NOMO-1 treated with dmso at 0.1 percent for 144 hours (cell line): Measurements from ENCODE around the gene OTC.

Experiments used
- DNase-seq: peaks from one replicate; lab custom pipeline; 2025; ENCODE audit not compliant: unreplicated experiment; lab: John Stamatoyannopoulos, UW

The OTC gene

GRCh38 chrX:38357747-38358673 lies 5.6 kb downstream of the OTC start:
- DNase-seq: no peak

- DNase-seq: no peak
These were observed 10.6 kb downstream of the OTC start for GRCh38 chrX:38363046-38363445.

GRCh38 chrX:38365954-38366353 lies 13.6 kb downstream of the OTC start:
- peak; percentile 74 for DNase-seq

GRCh38 chrX:38368774-38369173 lies 16.4 kb downstream of the OTC start:
- no peak for DNase-seq

- no peak for DNase-seq
These were observed 19.2 kb downstream of the OTC start for GRCh38 chrX:38371641-38372040.

- DNase-seq: no peak
These were observed 22.0 kb downstream of the OTC start for GRCh38 chrX:38374431-38374830.

GRCh38 chrX:38375891-38376290 lies 23.5 kb downstream of the OTC start:
- DNase-seq: peak; percentile 24

GRCh38 chrX:38376747-38377146 lies 24.3 kb downstream of the OTC start:
- DNase-seq: no peak

- peak; percentile 20 for DNase-seq
These were observed 26.7 kb downstream of the OTC start for GRCh38 chrX:38379088-38379487.

GRCh38 chrX:38382663-38383062 lies 30.3 kb downstream of the OTC start:
- DNase-seq: no peak

- DNase-seq: no peak
These were observed 48.0 kb downstream of the OTC start for GRCh38 chrX:38400389-38400910.

- no peak for DNase-seq
These were observed 49.7 kb downstream of the OTC start for GRCh38 chrX:38402118-38402517.

- no peak for DNase-seq
These were observed 51.4 kb downstream of the OTC start for GRCh38 chrX:38403834-38404233.

GRCh38 chrX:38407126-38407525 lies 54.7 kb downstream of the OTC start:
- DNase-seq: no peak

- no peak for DNase-seq
These were observed 56.9 kb downstream of the OTC start for GRCh38 chrX:38409289-38409688.

- DNase-seq: peak; percentile 3
These were observed 74.4 kb downstream of the OTC start for GRCh38 chrX:38426785-38427184.

GRCh38 chrX:38431525-38431924 lies 79.1 kb downstream of the OTC start:
- DNase-seq: no peak

- no peak for DNase-seq
These were observed 82.7 kb downstream of the OTC start for GRCh38 chrX:38435130-38435529.

GRCh38 chrX:38437093-38437492 lies 84.7 kb downstream of the OTC start:
- DNase-seq: no peak

GRCh38 chrX:38438321-38438720 lies 85.9 kb downstream of the OTC start:
- no peak for DNase-seq

- DNase-seq: no peak
These were observed 100.2 kb downstream of the OTC start for GRCh38 chrX:38452603-38453002.

GRCh38 chrX:38458071-38458470 lies 105.7 kb downstream of the OTC start:
- no peak for DNase-seq

GRCh38 chrX:38462257-38462656 lies 109.9 kb downstream of the OTC start:
- no peak for DNase-seq
